ENCODE measurements around the gene EP300.

Gene EP300

DNA sequence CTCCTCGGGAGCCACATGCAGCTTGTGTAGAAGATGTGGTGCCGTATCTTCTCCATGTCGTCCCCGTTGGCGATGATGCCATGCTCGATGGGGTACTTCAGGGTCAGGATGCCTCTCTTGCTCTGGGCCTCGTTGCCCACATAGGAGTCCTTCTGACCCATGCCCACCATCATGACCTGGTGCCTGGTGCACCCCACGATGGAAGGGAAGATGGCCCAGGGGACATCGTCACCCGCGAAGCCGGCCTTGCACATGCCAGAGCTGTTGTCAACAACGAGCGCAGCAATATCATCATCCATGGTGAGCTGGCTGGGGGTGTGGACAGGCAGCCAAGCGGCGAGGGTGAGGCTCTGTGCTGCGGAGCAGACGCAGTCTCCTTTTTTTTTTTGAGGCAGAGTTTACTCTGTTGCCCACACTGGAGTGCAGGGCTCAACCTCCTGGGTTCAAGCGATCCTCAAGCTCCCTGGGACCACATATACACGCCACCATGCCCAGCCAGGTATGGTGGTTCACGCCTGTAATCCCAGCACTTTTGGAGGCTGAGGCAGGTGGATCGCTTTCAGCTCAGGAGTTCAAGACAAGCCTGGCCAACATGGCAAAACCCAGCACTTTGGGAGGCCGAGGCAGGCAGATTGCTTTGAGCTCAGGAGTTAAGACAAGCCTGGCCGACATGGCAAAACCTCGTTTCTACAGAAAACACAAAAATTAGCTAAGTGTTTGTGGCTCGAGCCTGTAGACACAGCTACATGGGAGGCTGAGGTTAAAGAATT is 17.3 kb upstream of the EP300 start:
- Histone ChIP-seq H3K4me1 (ENCODE audit: insufficient read depth, low read length) (no peaks in the 10 kb centered on the region), H2AFZ (ENCODE audit: low read depth, low read length) (no peak overlapping the region), H3K9ac (ENCODE audit: low read depth, low read length) (no peak overlapping the region), H3K27ac (ENCODE audit: low read length) (no peak overlapping the region), H3K36me3 (ENCODE audit: insufficient read depth, low read length) (no peaks in the 10 kb centered on the region), H3K4me3 (ENCODE audit: low read depth in 1 of 2, low read length in 2 of 2) (no peak overlapping the region), H3K79me2 (ENCODE audit: insufficient read depth, low read length) (no peaks in the 10 kb centered on the region), H3K9me3 (ENCODE audit: insufficient read depth, low read length, severe bottlenecking) (no peaks in the 10 kb centered on the region), H3K4me2 (ENCODE audit: insufficient read depth, low read length) (no peak overlapping the region), H3K27me3 (ENCODE audit: insufficient read depth, low read length, poor library complexity) (no peaks in the 10 kb centered on the region), H4K20me1 (ENCODE audit: insufficient read depth, low read length) (no peaks in the 10 kb centered on the region)
- ATAC-seq (ENCODE audit: insufficient read depth, low read depth): no peak
- TF ChIP-seq, protein P1, sequence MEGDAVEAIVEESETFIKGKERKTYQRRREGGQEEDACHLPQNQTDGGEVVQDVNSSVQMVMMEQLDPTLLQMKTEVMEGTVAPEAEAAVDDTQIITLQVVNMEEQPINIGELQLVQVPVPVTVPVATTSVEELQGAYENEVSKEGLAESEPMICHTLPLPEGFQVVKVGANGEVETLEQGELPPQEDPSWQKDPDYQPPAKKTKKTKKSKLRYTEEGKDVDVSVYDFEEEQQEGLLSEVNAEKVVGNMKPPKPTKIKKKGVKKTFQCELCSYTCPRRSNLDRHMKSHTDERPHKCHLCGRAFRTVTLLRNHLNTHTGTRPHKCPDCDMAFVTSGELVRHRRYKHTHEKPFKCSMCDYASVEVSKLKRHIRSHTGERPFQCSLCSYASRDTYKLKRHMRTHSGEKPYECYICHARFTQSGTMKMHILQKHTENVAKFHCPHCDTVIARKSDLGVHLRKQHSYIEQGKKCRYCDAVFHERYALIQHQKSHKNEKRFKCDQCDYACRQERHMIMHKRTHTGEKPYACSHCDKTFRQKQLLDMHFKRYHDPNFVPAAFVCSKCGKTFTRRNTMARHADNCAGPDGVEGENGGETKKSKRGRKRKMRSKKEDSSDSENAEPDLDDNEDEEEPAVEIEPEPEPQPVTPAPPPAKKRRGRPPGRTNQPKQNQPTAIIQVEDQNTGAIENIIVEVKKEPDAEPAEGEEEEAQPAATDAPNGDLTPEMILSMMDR (IDR thresholded peaks at IDR 0.05; ENCODE audit: borderline replicate concordance, extremely low read depth, low read length, poor library complexity, severe bottlenecking): no peak
- no peak for TF ChIP-seq EZH2 (IDR thresholded peaks at IDR 0.05; ENCODE audit: borderline replicate concordance, low read depth, low read length, severe bottlenecking)
- no peak for DNase-seq

DNA sequence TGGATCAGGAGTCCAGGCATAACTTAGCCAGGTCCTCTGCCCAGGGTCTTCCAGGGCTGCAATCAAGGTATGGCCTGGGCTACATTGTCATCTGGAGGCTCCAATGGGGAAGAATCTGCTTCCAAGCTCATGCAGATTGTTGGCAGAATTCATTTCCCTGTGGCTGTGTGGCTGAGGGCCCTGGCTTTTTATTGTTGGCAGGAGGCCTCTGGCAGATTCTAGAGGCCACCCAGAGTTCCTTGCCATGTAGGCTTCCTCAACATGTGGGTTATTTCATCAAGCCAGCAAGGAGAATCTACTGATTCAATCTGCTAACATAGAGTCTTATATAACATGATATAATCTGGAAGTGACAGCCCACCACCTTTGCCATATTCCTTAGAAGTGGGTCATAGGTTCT is 16.4 kb upstream of the EP300 start:
- no peak overlapping the region for H3K4me2 ChIP-seq (ENCODE audit: insufficient read depth, low read length)
- H3K79me2 ChIP-seq (ENCODE audit: insufficient read depth, low read length): no peaks in the 10 kb centered on the region
- H3K9me3 ChIP-seq (ENCODE audit: insufficient read depth, low read length, severe bottlenecking): no peaks in the 10 kb centered on the region
- no peaks in the 10 kb centered on the region for H3K27me3 ChIP-seq (ENCODE audit: insufficient read depth, low read length, poor library complexity)
- no peak overlapping the region for H2AFZ ChIP-seq (ENCODE audit: low read depth, low read length)
- H3K36me3 ChIP-seq (ENCODE audit: insufficient read depth, low read length): no peaks in the 10 kb centered on the region
- H3K27ac ChIP-seq (ENCODE audit: low read length): no peak overlapping the region
- ATAC-seq (ENCODE audit: insufficient read depth, low read depth) (no peak), DNase-seq (no peak)
- TF ChIP-seq EZH2 (IDR thresholded peaks at IDR 0.05; ENCODE audit: borderline replicate concordance, low read depth, low read length, severe bottlenecking): no peak
- TF ChIP-seq, protein P1 (IDR thresholded peaks at IDR 0.05; ENCODE audit: borderline replicate concordance, extremely low read depth, low read length, poor library complexity, severe bottlenecking): no peak
- no peaks in the 10 kb centered on the region for H3K4me1 ChIP-seq (ENCODE audit: insufficient read depth, low read length)
- H4K20me1 ChIP-seq (ENCODE audit: insufficient read depth, low read length): no peaks in the 10 kb centered on the region
- no peak overlapping the region for H3K9ac ChIP-seq (ENCODE audit: low read depth, low read length)
- no peak overlapping the region for H3K4me3 ChIP-seq (ENCODE audit: low read depth in 1 of 2, low read length in 2 of 2)

DNA sequence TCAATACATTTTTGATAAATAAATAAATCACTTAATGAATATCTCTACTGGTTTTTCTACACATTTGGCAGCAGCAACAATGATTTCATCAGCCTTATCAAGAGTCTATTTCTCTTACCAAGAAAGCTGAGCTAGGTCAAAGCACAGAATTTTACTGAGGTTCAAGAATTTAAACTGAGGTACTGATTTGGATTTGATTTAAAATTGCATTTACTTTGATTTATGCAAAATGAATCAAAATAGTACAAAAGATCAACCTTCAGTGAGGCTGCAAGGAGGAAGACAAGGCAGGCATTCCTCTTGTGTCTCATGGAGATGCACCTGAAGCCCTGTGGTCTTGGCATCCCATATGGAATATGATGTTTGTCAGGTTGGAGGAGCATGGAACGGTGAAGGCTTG is 15.5 kb upstream of the EP300 start:
- no peaks in the 10 kb centered on the region for H3K36me3 ChIP-seq (ENCODE audit: insufficient read depth, low read length)
- H3K9me3 ChIP-seq (ENCODE audit: insufficient read depth, low read length, severe bottlenecking): no peaks in the 10 kb centered on the region
- DNase-seq (no peak), ATAC-seq (ENCODE audit: insufficient read depth, low read depth) (no peak)
- no peaks in the 10 kb centered on the region for H3K27me3 ChIP-seq (ENCODE audit: insufficient read depth, low read length, poor library complexity)
- H3K4me3 ChIP-seq (ENCODE audit: low read depth in 1 of 2, low read length in 2 of 2): no peak overlapping the region
- TF ChIP-seq EZH2 (IDR thresholded peaks at IDR 0.05; ENCODE audit: borderline replicate concordance, low read depth, low read length, severe bottlenecking): no peak
- TF ChIP-seq, protein P1 (IDR thresholded peaks at IDR 0.05; ENCODE audit: borderline replicate concordance, extremely low read depth, low read length, poor library complexity, severe bottlenecking): no peak
- H3K9ac ChIP-seq (ENCODE audit: low read depth, low read length): no peak overlapping the region
- H3K79me2 ChIP-seq (ENCODE audit: insufficient read depth, low read length): no peaks in the 10 kb centered on the region
- no peak overlapping the region for H3K4me2 ChIP-seq (ENCODE audit: insufficient read depth, low read length)
- H3K4me1 ChIP-seq (ENCODE audit: insufficient read depth, low read length): no peaks in the 10 kb centered on the region
- H2AFZ ChIP-seq (ENCODE audit: low read depth, low read length): no peak overlapping the region
- H4K20me1 ChIP-seq (ENCODE audit: insufficient read depth, low read length): no peaks in the 10 kb centered on the region
- no peak overlapping the region for H3K27ac ChIP-seq (ENCODE audit: low read length)

All from DND-41 (cell line).